Right kidney (tissue), 1 donor: ENCODE data around the gene WRAP73.

Experiments
- DNase-seq: peaks from one replicate; pipeline ENCODE4 v3.0.0-alpha.2; 2016

WRAP73 gene

DNA sequence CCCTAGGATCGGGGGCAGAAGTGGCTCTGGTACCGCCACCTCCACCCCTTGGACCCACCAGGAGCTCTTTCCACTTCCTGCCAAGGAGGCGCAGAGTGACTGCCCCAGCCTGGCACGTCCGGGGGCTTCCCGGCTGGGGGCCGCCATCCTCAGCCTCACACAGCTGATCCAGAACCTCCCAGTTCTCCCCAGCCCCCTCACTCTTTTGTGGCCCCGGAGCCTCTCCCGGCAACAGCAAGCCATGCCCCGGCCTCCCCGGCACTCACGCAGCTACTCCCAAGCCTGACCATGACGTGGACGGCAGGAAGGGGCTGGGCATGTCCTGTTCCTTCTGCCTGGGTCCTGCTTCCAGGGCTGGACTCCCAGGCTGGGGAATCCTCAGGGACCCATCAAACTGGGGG, 19.5 kb upstream of the WRAP73 start:
- DNase-seq, result no peak

DNA sequence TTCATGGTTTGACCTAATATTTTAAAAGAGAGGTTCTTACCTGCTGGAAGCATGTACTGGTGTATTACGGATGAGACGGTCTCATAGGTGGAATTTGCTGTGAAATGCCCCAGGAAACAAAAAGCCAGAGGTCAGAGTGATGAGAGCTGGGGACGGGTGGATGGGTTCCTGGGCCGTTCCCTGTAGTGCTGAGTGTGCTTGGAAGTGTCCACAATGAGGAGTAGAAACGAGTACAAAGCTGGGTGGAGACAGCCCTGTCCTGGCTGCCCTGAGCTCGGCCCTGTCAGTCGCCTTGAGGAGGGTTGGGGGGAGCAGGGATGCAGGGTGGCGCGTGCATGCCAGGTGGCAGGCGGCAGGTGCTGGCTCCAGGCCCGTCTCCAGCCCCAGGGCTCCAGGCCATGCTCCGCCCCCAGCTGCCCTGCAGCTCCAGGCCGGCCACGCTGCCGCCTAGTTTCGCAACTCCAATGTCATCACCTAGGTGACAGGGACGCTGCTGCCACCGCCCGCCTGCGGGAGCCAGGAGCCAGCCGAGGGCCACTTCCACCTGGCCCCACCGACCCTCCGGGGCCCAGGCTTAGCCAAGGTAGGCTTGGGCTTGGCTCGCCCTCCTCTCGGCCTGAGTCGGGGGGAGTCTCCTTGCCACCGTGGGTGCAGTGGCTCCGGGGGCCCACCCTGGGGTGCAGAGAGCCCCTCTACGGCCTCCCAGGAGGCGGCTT, 18.8 kb upstream of the WRAP73 start:
- peak; percentile 42 for DNase-seq

DNA sequence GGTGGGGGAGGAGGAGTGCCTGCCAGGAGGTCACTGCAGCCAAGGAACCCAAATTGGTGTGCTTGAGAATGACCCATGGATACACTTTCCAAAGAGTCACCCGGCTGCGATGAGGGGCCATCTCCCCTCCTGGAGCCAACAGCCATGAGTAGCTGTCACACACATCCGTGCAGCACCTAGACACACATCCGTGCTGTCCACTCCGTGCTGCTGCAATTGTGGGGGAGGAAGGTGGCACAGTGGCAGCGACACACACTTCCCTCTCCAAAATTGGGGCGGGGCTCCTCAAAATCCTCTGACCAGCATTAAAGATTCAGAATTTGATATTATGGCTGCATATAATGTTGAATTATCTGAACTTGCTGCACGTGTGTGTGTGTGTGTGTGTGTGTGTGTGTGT, 18.2 kb upstream of the WRAP73 start:
- no peak for DNase-seq

DNA sequence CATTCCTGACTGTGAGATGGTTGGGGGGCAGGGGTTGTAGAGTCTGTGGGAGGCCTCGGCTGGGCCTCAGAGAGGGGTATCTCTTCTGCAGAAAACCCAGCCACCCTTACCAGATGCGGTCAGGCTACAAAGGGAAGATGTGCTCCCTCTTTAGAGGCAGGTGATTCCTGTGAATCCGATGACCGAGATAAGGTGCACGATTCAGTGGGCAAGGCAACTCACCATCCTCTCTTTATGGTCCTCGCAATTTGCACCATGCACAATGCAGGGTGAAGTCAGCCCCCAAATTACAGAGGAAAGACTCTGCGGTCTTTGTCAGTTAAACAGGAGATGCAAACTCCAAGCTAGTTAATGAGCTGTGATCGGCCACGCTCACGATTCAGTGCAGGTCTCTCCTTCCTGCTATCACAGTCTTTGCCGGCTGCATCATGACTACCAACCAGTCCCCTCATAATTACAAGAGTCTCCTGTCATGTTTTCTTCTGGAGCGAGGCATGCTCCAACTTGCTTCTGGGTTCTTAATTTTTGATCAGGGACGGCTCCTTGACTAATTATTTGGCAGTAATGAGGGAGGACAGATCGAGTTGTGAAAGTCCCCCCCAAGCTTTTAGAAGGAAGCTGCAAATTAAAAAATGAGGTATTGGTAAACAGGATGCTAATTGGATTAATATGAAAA, 14.9 kb upstream of the WRAP73 start:
- peak; percentile 2 for DNase-seq

DNA sequence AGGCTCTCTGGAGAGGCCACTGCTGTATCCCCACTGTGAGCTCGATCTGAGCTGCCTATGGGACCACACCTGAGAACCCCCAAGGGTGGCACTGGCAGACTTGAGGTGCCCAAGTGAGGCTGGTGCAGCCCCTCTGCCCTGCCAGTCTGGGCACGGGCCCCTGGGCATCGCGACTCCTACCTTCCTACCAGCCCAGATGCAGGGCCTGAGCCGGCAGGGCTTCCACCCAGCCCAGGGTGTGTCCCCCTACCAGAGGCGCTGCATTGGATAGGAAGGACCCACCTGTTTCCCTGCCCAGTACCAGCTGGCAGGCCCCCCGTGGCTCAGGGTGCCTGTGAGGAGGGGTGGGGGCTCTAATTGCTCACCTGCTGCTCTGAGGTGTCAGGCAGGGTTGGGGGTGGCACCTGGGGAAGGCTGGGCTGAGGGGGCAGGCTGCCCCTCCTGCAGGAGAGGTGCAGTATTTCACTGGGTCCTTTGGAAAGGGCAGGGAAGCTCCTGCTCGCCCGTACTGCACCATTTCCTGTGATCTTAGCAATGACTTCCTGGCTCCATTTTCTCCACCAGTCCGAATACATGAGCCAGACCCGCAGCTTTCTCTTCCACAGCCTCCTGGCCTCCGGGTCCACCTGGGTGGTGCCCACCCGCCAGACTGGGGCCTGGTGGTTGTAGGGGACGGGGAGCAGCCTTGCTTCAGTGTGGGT, 14.2 kb upstream of the WRAP73 start:
- DNase-seq, result no peak

DNA sequence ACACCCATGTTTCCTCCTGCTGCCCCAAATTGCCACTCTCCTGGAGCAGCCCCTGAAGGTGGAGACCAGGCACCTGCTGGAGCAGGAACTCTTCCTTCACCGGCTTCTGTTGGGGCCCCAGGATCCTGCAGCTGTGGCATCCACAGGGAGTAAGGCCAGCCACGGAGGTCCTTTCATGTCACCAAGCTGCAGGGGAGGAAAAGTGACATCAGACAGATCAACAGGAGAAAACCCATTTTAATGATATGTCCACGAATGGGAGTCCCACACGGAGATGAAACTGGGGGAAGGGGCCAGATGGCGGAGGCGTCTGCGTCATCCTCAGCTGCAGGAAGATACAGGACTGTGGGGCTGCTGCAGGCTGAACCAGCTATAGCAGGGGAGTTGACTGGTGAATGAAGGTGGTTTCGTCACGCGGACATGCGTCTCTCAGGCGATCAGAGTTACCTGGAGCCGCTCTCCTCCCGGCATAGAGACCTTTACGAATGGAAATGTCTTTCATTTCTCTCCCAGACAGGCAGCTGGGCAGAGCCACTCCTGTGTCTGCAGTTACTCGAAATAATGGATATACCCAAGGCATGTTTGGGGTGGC, 12.3 kb upstream of the WRAP73 start:
- no peak for DNase-seq

DNA sequence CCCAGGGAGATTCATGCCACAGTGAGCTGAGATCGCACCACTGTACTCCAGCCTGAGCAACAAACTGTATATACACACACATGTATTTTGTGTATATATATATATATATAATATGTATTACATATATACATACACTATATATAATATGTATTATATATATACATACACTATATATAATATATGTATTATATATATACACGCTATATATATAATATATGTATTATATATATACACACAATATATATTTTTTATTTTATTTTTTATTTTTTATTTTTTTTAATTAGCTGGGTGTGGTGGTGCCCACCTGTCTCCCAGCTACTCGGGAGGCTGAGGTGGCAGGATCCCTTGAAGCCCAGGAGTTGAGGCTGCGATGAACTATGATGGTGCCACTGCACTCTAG, 11.7 kb upstream of the WRAP73 start:
- DNase-seq, result no peak

DNA sequence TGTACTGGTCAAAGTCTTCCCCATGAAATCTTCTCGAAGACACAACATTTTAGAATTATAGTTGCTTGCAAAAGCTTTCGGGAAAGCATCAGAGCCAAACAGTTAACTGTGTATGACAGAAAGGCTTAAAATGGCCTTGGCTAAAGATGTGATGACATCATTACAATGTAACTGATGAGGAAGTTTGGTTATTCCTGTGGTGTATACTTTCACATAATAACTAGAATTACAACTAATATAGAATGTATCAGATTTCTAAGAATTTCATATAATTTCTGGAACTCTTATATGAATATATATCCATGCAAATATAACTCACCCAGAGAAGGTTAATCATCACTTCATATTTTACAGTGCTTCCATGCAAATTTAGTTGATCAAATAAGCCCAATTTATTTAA, 10.8 kb upstream of the WRAP73 start:
- no peak for DNase-seq

DNA sequence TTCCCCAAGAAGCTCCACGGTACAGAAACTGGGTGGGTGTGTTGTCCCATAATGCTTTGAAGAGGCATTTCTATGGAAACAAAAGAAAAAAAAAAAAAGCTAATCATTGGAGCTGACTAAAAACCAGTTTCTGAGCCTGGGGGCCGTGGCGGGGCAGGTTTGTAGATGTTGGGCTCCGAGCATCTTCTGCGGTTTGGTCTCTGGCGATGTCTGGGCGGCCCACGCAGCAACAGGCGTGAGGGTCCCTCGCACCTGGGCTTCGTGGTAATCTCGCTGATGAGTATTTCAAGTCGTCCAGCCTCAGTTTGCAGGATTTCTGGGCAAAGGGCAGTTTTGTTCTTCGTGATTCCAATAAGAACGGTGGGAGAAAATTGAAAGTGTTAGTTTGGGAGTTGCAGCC, 9.2 kb upstream of the WRAP73 start:
- DNase-seq, result no peak

DNA sequence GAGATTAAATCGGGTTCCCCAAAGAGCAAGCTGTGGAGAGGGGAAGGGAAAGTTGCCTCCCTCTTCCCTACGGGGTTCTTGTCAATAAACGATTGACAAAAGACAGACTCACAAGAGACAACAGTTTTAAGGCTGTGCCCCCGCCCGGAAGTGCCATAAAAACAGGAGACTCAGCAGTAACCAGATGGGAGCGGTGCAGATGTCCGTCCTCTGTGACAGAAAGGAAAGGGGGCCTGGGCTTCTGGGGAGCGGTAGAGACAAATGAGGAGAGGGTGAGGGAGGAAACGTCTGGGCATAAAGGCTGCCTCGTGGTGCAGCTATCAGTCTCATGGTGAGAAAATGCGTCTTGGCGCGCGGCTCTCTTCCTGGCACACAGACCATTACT, 8.3 kb upstream of the WRAP73 start:
- no peak for DNase-seq

DNA sequence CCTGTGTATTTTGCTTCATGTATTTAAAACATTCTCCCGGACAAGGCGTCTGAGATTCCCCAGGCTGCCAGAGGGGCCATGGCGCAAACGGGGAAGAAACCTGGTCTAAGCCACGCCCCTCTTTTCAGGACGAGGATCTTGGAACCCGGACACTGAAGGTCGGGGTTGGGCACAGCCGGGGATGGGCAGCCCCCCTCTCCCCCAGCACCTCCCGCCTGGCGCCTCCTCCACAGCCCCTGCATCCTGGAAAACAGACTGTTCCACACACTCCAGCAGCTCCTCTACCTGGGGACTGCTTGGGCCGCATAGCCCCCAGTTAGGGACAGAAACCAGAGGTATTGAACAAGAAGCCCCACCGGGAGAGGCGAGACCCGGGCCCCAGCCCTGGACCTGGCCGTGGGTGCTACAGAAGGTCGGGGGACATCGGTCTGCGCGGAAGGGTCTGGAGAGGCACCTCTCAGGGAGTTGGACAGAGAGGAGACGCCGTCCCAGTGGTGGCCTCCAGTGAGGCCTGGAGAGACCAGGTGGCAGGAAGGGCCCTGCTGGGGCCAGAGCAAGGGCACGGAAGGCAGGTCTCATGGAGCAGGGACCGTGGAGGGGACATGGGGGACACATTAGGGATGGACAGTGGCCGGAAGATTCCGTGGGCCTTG, 7.8 kb upstream of the WRAP73 start:
- DNase-seq, result no peak

DNA sequence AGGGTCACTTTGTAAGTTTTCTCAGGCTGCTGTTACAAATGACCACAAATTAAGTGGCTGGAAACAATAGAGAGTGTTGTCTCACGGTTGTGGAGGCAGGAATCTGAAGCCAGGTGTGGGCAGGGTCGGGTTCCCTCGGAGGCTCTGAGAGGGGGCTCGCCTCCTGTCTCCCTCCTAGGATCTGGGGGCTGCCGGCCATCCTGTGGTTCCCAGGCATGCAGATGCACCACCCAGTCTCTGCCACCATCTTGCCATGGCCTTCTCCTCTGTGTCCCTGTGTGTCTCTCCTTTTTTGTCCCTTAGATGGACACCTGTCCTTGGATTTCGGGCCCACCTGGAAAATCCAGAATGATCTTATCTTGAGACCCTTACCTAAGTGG, 7.2 kb upstream of the WRAP73 start:
- DNase-seq, result no peak

DNA sequence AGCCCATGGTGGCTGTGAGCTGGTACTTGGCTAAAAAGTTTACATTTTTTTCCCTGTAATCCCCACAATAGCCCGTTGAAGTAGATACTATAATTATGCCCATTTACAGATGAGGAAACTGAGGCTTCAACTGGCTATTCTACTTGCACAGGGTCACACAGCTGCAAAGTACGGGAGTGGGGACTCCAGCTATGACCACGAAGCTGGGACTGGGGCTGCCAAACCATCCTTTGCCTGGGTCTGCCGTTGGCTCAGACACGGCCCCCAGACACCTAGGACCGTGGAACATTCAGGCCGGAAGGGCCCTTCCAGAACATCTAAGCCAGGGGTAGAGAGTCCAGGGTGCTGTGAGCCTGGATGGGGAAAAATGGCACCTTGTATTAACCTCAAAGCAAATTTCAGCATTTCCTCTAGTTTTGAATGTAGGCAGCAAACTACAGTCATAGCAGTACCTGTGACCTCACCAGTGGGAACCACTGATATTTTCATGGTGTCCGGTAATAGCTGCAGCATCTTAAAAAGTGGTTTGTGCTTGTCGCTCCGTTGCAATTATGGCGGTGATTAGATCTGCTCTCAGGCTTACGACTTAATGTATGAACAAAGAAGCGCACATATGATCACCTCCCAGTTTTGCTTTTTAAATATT, 6.7 kb upstream of the WRAP73 start:
- DNase-seq, result no peak

DNA sequence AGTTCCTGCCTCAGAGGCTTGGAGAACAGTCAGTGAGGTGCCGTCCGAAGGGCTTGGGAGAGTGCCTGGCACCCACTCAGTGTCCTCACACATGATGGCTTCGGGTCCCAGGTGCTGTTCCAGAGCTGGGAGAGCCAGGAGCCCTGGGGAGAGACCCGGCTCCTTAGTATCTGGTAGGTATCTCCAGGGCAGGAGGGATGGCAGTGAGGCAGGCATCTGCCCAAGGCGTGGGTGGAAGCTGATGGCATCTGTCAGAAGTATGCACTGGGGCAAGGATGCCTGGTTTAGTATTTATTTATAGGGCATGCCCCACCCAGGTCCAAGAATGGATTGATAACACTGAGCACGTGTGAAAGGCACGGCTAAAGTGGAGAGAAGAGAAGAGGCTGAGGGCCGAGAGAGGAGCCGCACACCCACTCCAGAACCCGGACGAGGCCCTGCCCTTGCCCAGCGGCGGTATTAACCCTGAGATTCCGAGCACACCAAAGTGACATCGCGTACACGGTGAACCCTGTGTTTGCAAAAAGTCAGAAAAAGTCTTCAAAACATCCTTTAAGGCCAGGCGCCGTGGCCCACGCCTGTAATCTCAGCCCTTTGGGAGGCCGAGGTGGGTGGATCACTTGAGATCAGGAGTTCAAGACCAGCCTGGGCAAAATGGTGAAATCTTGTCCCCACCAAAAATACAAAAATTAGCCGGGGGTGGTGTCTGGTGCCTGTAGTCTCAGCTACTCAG, 4.8 kb upstream of the WRAP73 start:
- no peak for DNase-seq

DNA sequence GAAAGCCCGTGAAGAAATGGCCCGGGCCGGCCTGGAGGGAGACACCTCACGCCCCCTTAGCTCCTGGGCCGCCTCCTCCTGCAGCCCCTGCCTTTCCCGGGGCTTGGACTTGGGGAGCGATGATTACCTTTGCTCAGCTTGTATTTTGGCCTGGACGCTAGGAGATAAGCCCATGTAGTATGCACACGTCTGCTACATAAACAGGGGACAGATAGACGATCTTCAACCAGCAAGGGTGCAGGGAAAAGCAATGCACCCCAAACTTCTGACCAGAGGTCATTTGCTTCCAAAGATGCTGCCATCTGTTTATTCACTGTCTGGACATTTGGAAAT, 3.3 kb upstream of the WRAP73 start:
- DNase-seq, result no peak

DNA sequence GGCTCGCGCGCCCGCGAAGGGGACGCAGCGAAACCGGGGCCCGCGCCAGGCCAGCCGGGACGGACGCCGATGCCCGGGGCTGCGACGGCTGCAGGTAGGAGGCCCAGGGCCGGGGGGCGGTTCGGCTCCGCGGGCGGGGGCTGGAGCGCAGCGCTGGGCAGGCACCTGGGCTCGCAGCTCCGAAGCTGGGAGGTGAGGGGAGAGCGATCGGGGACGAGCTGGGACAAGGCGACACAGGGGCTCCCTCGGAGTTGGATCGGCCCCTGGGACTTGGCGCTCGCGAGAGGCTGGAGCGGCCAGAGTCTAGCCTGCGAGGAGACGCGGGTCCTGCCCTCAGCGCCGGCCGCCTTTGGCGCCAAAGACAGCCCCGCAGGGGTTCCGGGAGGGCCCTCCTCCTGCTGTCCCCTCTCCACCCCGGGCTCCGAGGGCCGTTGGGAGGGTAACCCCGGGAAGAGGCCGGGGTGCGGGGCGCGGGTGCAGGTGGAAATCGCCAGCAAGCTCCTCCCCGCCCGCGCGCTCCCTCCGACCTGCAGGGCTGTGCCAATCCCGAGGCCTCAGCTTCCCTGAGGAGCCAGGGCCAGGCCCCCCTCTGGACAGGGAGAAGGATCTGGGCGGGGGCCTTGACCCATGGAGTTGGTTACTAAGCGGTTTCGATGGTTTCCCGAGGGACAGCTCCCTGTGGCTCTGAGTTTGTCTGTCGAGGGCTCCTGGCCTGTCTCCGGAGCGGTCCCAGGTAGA, 2.8 kb upstream of the WRAP73 start:
- DNase-seq, result peak; percentile 58

DNA sequence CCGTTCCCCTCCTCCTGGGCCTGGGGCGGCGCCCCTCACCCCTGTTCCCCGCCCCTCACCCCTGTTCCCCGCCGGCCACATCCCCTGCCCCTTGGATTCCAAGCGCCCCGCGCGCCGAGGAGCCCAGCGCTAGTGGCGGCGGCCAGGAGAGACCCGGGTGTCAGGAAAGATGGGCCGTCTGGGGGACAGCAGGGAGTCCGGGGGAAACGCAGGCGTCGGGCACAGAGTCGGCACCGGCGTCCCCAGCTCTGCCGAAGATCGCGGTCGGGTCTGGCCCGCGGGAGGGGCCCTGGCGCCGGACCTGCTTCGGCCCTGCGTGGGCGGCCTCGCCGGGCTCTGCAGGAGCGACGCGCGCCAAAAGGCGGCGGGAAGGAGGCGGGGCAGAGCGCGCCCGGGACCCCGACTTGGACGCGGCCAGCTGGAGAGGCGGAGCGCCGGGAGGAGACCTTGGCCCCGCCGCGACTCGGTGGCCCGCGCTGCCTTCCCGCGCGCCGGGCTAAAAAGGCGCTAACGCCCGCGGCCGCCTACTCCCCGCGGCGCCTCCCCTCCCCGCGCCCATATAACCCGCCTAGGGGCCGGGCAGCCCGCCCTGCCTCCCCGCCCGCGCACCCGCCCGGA, 2.1 kb upstream of the WRAP73 start, which contains the start of gene TP73:
TSS of gene TP73 (plus strand) at position 587 of the 618 bp plus-strand sequence. CDS start 29,850 bp downstream, outside the sequence.
- DNase-seq, result peak; percentile 63

DNA sequence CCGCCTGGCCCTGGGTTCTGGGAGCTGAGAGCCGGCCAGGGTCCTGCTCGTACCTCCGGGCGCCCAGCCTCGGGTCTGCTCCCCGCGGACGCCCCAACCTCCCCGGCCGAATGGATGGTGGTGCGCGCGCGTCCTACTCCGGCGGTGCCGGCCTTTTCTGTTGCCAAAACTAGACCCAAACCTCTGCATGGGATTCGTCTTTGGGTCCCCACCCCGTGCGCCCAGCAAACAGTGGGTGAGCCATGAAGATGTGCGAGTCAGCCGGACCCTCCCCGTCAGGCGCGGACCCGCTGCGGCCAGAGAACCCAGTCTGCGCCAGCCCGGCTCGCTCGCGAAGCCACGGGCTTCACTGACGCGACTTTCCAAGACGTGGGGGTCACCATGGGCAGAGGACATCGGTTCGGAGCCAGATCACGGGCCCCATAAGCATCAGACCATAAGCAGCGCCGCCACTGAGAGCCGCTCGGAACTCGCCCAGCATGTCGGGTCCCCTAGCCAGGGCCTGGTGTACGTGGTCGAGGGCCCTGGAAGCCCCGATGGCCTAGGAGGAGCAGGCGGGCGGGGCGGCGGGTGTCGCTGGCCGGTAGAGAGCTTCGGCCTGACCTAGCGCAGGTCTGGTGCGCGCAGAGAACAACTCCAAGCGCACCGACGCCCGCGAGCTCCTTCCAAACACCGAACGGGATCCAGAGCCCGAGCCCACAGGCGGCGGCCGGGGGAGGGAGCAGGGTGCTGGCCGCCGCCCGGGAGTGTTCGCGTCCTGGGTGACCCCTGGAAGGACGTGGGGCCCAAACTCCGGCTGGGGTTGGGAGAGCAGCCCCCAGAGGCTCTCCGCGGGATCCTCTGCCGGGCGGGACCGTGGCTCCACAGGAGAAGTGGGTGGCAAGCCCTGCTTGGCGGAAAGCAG, 1.4 kb upstream of the WRAP73 start:
- peak; percentile 64 for DNase-seq
